DND-41 (cell line): ENCODE measurements around the gene KRT79.

Source experiments
- CTCF ChIP-seq: IDR thresholded peaks from 2 replicates; pipeline ENCODE4 v1.5.1; 2012; ENCODE audit warnings: borderline replicate concordance, low read length, moderate library complexity, mild to moderate bottlenecking; ENCODE audit not compliant: poor library complexity, severe bottlenecking; ENCODE audit errors: extremely low read depth
- EZH2 ChIP-seq: IDR thresholded peaks from 3 replicates; pipeline ENCODE4 v1.6.1; 2012; ENCODE audit warnings: borderline replicate concordance, low read depth, mild to moderate bottlenecking, moderate library complexity, low read length, inconsistent platforms; ENCODE audit not compliant: severe bottlenecking

DNA sequence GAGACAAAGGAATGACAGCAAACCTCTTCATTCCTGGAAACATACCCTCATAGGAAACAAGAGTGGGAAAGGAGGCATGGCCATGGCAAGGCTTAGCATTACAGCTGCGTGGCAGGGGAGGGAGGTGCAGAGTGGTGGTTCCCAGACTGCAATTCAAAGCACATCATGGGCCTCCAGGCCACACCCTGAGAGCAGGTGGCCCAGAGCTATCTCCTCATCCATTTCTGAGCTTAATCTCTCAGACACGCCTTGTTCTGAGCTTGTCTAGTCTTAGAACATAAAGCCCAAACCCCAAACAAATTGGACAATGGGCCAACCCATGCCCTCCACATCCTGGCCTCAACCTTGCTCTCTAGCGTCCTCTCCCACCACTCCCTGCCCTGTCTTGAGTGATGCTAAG lies 32.3 kb downstream of the KRT79 start:
- TF ChIP-seq CTCF (no peak), EZH2 (no peak)
